HT1080 (cell line): Measurements from ENCODE around the gene FAH. TPM values are rescaled to one million over a fixed set of nuclear protein-coding genes. Genes with fewer than 3 reads are reported as not detected.
A peak's percentile ranks its signal among the peaks of the same experiment; 100 is the strongest.

Experiments
- DNase-seq: peaks from one replicate; pipeline ENCODE4 v3.0.0-alpha.2; 2015; ENCODE audit warnings: low read depth
- total RNA-seq: library from RNA; depleted of rRNA; stranded (reverse); fragments of >200 nt; shearing (Covaris generic); gene quantifications from 2 replicates; pipeline ENCODE4 v1.2.3, GENCODE V29; 2014; rRNA removed

FAH gene
- total RNA-seq, 1 experiment from 2014 or later = 71.9 TPM

- DNase-seq = peak; percentile 39
These were observed 82.1 kb downstream of the FAH start for GRCh38 chr15:80234883-80235282.

Other genes with a start within 250 kb of the FAH start
- gene BCL2A1, start 181.8 kb upstream of the FAH start, total RNA-seq = 6.7 and 7.9 TPM in 2 replicates
- gene ZFAND6, start 93.3 kb upstream of the FAH start, total RNA-seq = 133 and 173 TPM in 2 replicates
- 0.07 TPM in 1 of 2 replicates, not detected in the other for gene CTXND1, start 99.2 kb downstream of the FAH start, total RNA-seq